DOHH2 (cell line): ENCODE measurements around the gene TNP1.

Source experiments
- H3F3A ChIP-seq: fragments of 200-600 bp; sonication (generic), shearing (Covaris generic); 2 replicates; pipeline ENCODE4 v1.6.0; 2016; ENCODE audit warnings: antibody characterized with exemption, mild to moderate bottlenecking; ENCODE audit not compliant: control insufficient read depth, insufficient read depth
- H3K27ac ChIP-seq: fragments of 200-600 bp; sonication (generic); 2 replicates; pipeline ENCODE4 v1.5.1; 2014; ENCODE audit warnings: low read depth, mild to moderate bottlenecking, low read length, moderate library complexity
- H3K27me3 ChIP-seq: fragments of 200-600 bp; sonication (generic); 2 replicates; pipeline ENCODE4 v1.6.1; 2014; ENCODE audit warnings: mild to moderate bottlenecking, low read length, mixed read lengths; ENCODE audit not compliant: control insufficient read depth
- H3K36me3 ChIP-seq: fragments of 200-600 bp; sonication (generic); 2 replicates; pipeline ENCODE4 v1.6.1; 2014; ENCODE audit warnings: mild to moderate bottlenecking, low read length, moderate library complexity, mixed read lengths; ENCODE audit not compliant: control insufficient read depth
- H3K4me1 ChIP-seq: fragments of 200-600 bp; sonication (generic); 2 replicates; pipeline ENCODE4 v1.6.1; 2014; ENCODE audit warnings: mild to moderate bottlenecking, low read length, mixed read lengths; ENCODE audit not compliant: control insufficient read depth
- H3K4me2 ChIP-seq: fragments of 200-600 bp; sonication (generic); 2 replicates; pipeline ENCODE4 v1.6.0; 2014; ENCODE audit warnings: mild to moderate bottlenecking, low read length, moderate library complexity
- H3K4me3 ChIP-seq: fragments of 200-600 bp; sonication (generic); 2 replicates; pipeline ENCODE4 v1.5.1; 2014; ENCODE audit warnings: mild to moderate bottlenecking, low read length, mixed read lengths
- H3K79me2 ChIP-seq: fragments of 200-600 bp; sonication (generic); 2 replicates; pipeline ENCODE4 v1.6.1; 2014; ENCODE audit warnings: mild to moderate bottlenecking, low read length, mixed read lengths; ENCODE audit not compliant: control insufficient read depth
- H3K9me2 ChIP-seq: fragments of 200-600 bp; sonication (generic); replicated peaks from 2 replicates; pipeline ENCODE4 v1.6.1; 2014; ENCODE audit warnings: mild to moderate bottlenecking, low read length, mixed read lengths; ENCODE audit not compliant: control insufficient read depth
- H3K9me3 ChIP-seq: fragments of 200-600 bp; sonication (generic); 2 replicates; pipeline ENCODE4 v1.6.1; 2014; ENCODE audit warnings: antibody characterized with exemption, low read length, mixed read lengths; ENCODE audit not compliant: control insufficient read depth, insufficient read depth
- H4K20me1 ChIP-seq: fragments of 200-600 bp; sonication (generic); 2 replicates; pipeline ENCODE4 v1.6.0; 2014; ENCODE audit warnings: low read depth, mild to moderate bottlenecking, antibody characterized with exemption, low read length, moderate library complexity; ENCODE audit not compliant: control insufficient read depth, insufficient read depth
- EZH2phosphoT487 ChIP-seq: fragments of 200-600 bp; sonication (generic); IDR thresholded peaks from 2 replicates; pipeline ENCODE4 v1.6.1; 2017; ENCODE audit warnings: borderline replicate concordance, mild to moderate bottlenecking, antibody characterized with exemption, low read length, moderate library complexity, mixed read lengths
- TF ChIP-seq, protein P1 (sequence below): fragments of 200-600 bp; sonication (generic); IDR thresholded peaks from one replicate; pipeline ENCODE4 v1.5.1; 2014; ENCODE audit warnings: antibody characterized with exemption, mild to moderate bottlenecking, low read depth, low read length; ENCODE audit not compliant: poor library complexity, severe bottlenecking

TNP1 gene, protein sequence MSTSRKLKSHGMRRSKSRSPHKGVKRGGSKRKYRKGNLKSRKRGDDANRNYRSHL

DNA sequence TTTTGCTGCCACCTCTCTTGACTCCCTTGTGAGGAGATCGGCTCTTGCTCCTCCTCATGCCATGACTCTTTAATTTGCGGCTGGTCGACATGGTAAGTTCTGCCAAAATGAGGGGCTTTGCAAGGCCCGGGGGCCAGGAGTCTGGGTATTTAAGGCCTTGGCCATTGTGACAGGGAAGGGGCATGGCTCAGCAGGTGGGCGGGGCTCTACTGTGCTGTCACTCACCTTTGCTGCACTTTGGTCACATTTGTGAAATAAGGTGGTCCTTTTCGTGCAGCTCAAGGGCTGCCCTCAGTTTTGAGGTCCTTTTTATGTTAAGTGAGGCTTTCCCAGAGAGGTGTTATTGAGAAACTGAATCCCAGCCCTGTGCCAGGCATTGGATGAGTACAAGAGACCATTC lies at the start of gene TNP1:
TNP1 (minus strand) TSS at position 121 of the 400 bp plus-strand sequence; CDS start at position 91, 30 bp downstream.
- Histone ChIP-seq H3K4me2 (no peak within 1 kb of the TSS), H3K79me2 (no peaks in the 10 kb centered on the region), H3K9me2 (no peaks in the 10 kb centered on the region), H3K4me1 (no peaks in the 10 kb centered on the region), H3K36me3 (no peaks in the 10 kb centered on the region), H3K9me3 (no peaks in the 10 kb centered on the region), H3K27ac (no peak within 1 kb of the TSS), H3K4me3 (no peak within 1 kb of the TSS), H3K27me3 (no peaks in the 10 kb centered on the region), H3F3A (no peaks in the 10 kb centered on the region), H4K20me1 (no peaks in the 10 kb centered on the region)
- no peak for TF ChIP-seq EZH2phosphoT487

DNA sequence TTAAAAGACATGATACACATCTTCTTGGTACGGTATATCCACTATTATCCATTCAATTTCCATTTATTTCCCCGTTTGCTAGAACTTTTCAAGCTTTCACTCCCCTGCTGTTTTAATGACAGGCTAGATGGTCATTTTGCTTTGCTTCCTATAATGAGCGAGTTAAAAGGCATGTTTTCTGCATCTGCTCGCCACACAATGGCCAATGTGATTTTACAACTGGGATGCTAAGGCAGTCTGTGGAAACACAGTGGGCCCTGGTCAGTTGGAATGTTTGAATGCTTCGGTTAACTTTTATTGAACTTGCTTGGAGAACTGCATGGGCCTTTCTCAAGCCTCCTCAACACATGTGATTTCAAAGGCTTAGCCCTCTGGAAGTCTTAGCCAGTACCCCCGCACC lies 48.4 kb upstream of the TNP1 start:
- Histone ChIP-seq H3F3A (no peaks in the 10 kb centered on the region), H3K36me3 (no peaks in the 10 kb centered on the region), H3K27ac (no peak overlapping the region), H4K20me1 (no peaks in the 10 kb centered on the region), H3K79me2 (no peaks in the 10 kb centered on the region), H3K27me3 (no peaks in the 10 kb centered on the region), H3K4me3 (no peak overlapping the region), H3K9me3 (no peaks in the 10 kb centered on the region; the same call in 1 of the 2 replicates), H3K4me2 (no peak overlapping the region), H3K4me1 (no peaks in the 10 kb centered on the region), H3K9me2 (no peaks in the 10 kb centered on the region)
- TF ChIP-seq, protein P1, sequence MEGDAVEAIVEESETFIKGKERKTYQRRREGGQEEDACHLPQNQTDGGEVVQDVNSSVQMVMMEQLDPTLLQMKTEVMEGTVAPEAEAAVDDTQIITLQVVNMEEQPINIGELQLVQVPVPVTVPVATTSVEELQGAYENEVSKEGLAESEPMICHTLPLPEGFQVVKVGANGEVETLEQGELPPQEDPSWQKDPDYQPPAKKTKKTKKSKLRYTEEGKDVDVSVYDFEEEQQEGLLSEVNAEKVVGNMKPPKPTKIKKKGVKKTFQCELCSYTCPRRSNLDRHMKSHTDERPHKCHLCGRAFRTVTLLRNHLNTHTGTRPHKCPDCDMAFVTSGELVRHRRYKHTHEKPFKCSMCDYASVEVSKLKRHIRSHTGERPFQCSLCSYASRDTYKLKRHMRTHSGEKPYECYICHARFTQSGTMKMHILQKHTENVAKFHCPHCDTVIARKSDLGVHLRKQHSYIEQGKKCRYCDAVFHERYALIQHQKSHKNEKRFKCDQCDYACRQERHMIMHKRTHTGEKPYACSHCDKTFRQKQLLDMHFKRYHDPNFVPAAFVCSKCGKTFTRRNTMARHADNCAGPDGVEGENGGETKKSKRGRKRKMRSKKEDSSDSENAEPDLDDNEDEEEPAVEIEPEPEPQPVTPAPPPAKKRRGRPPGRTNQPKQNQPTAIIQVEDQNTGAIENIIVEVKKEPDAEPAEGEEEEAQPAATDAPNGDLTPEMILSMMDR: no peak
- TF ChIP-seq EZH2phosphoT487: no peak

DNA sequence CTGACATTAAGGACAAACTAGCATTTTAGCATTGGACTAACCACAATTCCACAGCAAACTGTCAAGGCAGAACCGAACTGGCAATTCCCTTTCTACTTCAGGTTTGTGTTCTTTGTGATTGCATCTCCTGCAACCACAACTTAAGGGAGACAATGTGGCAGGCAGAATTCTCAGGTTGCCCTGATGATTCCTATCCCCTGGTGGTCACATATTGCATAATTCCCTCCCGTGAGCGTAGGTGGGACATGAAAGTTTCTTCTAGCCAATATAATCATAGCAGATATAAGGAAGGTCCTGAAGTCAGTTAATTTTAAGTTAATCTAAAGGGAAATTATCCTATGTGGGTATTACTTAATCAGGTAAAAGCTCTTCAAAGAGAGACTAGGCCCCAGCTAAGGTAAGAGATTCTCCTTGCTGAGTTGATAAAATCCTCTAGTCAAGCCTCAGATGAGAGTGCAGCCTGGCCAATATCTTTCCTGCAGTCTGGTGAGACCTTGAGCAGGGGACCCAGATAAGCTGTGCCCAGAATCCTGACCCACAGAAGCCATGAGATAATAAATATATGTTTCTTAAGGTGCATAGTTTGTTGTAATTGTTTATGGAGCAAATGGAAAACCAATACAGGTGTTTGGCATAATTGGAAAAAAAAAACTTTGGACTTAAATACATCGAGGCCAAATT lies 45.9 kb upstream of the TNP1 start:
- Histone ChIP-seq H3K27ac (no peak overlapping the region), H3F3A (no peaks in the 10 kb centered on the region), H3K79me2 (no peaks in the 10 kb centered on the region), H3K4me1 (no peaks in the 10 kb centered on the region), H3K9me3 (no peaks in the 10 kb centered on the region; the same call in 1 of the 2 replicates), H3K4me3 (no peak overlapping the region), H3K4me2 (no peak overlapping the region), H4K20me1 (no peaks in the 10 kb centered on the region), H3K27me3 (0 out of 2 replicates have a peak, but pooled peaks cover 2% of the 10 kb centered on the region), H3K9me2 (no peaks in the 10 kb centered on the region), H3K36me3 (no peaks in the 10 kb centered on the region)
- no peak for TF ChIP-seq EZH2phosphoT487
- TF ChIP-seq, protein P1: no peak

DNA sequence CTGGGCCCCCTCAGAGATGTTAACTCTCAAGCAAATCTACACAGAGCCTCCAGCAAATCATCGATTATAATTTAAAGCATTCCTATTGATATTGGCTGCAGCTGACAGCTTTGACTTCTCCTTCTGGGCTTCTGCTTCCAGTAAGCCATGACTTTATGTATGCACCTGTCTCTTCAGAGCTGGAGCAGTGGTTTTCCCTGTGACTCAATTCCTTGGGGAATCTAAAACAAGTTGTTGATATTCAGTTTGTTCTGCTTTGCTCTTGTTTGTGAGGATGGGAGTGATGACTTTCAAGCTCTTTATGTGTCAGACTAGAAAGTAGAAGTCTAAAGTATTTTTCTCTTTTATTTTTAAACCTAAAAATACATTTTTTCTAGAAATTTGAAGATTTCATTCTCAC lies 45.1 kb upstream of the TNP1 start:
- Histone ChIP-seq H3K4me3 (no peak overlapping the region), H3K4me2 (no peak overlapping the region), H3K27me3 (0 out of 2 replicates have a peak, but pooled peaks cover 2% of the 10 kb centered on the region), H3K4me1 (no peaks in the 10 kb centered on the region), H3F3A (no peaks in the 10 kb centered on the region), H4K20me1 (no peaks in the 10 kb centered on the region), H3K9me2 (no peaks in the 10 kb centered on the region), H3K79me2 (no peaks in the 10 kb centered on the region), H3K27ac (no peak overlapping the region), H3K9me3 (no peaks in the 10 kb centered on the region; the same call in 1 of the 2 replicates), H3K36me3 (no peaks in the 10 kb centered on the region)
- TF ChIP-seq EZH2phosphoT487: no peak
- TF ChIP-seq, protein P1: no peak
